GM19238 (cell line): ENCODE results near the gene DHDH.

Experiments
- DNase-seq: peaks from one replicate; pipeline ENCODE4 v3.0.0; 2011; ENCODE audit warnings: low spot score; ENCODE audit not compliant: insufficient read length

Gene DHDH

GRCh38 chr19:48950159-48950558 lies 16.7 kb downstream of the DHDH start:
- DNase-seq: no peak

GRCh38 chr19:48950830-48951519 lies 17.5 kb downstream of the DHDH start:
- no peak for DNase-seq

DNA sequence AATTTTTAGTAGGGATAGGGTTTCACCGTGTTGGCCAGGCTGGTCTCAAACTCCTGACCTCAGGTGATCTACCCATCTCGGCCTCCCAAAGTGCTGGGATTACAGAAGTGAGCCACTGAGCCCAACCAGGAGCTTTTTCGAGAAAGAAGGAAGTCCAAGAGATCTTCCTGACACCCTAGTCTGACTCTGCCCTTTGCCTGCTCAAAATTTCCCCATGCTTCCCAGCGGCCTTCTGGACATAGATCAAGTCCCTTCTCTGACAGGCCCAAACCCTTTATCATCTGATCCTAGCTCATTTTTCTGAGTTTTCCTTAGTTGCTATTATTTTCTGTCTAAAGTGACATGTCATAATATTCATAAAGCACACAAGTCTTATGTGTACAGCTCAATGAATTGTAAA lies 19.6 kb downstream of the DHDH start:
- DNase-seq: no peak

DNA sequence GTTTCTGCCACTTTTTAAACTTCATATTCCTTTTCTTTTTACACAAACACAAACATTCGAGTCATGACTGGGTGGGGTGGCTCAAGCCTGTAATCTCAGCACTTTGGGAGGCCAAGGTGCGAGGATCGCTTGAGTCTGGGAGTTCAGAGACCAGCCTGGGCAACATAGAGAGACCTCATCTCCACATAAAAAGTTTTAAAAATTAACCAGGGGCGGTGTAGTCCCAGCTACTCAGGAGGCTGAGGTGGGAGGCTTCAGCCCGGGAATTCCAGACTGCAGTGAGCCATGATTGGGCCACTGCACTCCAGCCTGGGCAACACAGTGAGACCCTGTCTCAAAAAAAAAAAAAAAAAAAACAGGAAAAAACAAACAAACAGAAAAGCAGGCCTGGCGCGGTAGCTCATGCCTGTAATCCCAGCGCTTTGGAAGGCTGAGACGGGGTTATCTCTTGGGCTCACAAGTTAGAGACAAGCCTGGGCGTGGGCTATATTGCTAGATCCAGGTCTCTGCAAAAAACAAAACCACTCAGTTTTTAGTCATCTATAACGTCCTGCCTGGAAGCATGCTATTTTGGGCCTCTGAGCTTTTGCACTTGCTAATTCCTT lies 20.6 kb downstream of the DHDH start:
- no peak for DNase-seq

GRCh38 chr19:48954595-48955307 lies 21.3 kb downstream of the DHDH start, which contains the start of gene BAX:
BAX (plus strand) TSS chr19:48954875; CDS start chr19:48954929, 54 bp downstream.
- DNase-seq: peak; percentile 97

DNA sequence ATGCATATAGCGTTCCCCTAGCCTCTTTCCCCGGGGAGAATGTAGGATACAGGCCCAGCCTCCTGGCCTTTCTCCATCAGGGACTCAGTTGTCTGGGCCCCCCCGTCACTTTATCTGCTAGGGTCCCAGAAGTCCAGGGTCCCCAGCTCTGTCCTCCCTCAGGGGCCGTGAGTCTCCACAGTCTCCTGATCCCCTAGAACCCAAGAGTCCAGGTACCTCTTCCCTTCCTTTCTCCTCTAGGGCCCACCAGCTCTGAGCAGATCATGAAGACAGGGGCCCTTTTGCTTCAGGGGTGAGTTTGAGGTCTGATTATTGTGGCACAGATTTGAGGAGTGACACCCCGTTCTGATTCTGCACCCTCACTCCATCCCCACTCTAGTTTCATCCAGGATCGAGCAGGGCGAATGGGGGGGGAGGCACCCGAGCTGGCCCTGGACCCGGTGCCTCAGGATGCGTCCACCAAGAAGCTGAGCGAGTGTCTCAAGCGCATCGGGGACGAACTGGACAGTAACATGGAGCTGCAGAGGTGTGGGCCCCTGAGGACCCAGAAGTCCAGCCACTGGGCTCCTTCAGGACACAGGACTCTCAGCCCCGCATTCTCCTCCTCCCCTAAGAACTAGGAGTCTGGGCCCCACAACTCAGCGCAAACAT lies 21.9 kb downstream of the DHDH start:
- DNase-seq: no peak

DNA sequence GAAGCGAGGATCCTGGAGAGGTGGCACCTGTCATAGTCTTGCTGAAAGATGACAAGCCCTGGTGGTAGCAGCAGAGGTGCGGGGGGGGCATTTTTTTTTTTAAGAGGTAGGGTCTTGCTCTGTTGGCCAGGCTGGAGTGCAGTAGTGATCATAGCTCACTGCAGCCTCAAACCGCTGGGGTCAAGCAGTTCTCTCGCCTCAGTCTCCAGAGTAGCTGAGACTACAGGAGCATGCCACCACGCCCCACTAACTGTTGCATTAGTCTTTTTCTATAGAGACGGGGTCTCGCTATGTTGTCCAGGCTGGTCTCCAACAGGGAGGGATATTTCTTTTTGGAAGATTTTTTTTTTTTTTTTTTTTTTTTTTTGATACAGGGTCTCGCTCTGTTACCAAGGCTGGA lies 24.5 kb downstream of the DHDH start:
- DNase-seq: no peak

- DNase-seq: no peak
Observed at GRCh38 chr19:48959341-48960239, 26.1 kb downstream of the DHDH start.

DNA sequence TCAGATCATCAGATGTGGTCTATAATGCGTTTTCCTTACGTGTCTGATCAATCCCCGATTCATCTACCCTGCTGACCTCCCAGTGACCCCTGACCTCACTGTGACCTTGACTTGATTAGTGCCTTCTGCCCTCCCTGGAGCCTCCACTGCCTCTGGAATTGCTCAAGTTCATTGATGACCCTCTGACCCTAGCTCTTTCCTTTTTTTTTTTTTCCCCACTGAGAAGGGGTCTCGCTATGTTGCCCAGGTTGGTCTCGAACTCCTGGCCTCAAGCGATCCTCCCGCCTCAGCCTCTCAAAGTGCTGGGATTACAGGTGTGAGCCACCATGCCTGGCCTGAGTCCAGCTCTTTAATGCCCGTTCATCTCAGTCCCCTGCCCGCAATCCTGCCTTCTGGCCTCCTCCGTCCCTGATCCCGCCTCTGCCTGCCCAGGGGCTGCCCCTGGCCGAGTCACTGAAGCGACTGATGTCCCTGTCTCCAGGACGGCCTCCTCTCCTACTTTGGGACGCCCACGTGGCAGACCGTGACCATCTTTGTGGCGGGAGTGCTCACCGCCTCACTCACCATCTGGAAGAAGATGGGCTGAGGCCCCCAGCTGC lies 27.7 kb downstream of the DHDH start:
- DNase-seq: no peak

GRCh38 chr19:48961673-48962028 lies 28.2 kb downstream of the DHDH start:
- DNase-seq: no peak

- DNase-seq: peak; percentile 77
Observed at GRCh38 chr19:48962029-48962848, 28.7 kb downstream of the DHDH start.

GRCh38 chr19:48962849-48963165 lies 29.3 kb downstream of the DHDH start:
- no peak for DNase-seq

GRCh38 chr19:48963371-48964204 lies 30.1 kb downstream of the DHDH start:
- DNase-seq: peak; percentile 61

DNA sequence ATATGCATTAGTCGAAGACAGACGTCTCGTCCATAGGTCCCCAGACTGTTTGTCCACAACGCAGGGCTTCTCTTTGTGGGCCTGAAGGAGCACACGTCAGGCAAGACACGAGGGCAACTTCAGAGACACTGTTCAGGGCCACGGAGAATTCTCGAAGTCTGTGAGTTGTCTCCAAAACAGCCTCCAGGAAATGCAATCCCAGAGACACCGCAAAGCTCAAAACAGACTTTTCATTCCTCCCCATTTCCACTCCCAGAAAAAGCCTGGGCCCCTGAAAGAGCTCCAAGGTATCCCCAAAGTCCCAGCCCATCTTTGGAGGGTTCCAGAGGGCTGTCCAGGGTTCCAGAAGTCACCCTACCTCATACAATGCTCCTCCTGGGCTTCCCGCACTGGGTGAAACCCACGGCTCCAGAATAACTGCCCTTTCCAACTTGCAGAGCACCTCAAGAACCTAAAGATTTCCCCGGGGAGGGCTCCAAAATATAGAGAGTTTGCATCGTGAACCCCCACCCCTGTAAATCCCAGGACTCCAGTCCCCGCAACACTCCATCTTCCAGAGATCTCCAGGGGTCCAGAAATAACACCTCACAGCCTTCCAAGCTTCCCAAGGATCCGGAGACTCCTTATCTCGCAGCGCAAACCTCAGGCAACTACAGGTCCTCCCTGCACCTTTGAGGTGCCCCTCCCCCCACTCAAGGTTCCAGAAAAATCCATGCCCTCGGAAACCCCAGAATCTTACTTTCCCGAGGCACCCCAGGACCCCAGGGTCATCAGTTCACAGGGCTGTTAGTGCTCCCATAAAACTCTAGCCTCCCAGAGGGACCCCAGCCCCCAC lies 30.9 kb downstream of the DHDH start:
- no peak for DNase-seq

- peak; percentile 94 for DNase-seq
Observed at GRCh38 chr19:48965040-48965805, 31.7 kb downstream of the DHDH start, which contains the start of gene FTL. FTL (plus strand) TSS chr19:48965309; CDS start chr19:48965508, 199 bp downstream.

DNA sequence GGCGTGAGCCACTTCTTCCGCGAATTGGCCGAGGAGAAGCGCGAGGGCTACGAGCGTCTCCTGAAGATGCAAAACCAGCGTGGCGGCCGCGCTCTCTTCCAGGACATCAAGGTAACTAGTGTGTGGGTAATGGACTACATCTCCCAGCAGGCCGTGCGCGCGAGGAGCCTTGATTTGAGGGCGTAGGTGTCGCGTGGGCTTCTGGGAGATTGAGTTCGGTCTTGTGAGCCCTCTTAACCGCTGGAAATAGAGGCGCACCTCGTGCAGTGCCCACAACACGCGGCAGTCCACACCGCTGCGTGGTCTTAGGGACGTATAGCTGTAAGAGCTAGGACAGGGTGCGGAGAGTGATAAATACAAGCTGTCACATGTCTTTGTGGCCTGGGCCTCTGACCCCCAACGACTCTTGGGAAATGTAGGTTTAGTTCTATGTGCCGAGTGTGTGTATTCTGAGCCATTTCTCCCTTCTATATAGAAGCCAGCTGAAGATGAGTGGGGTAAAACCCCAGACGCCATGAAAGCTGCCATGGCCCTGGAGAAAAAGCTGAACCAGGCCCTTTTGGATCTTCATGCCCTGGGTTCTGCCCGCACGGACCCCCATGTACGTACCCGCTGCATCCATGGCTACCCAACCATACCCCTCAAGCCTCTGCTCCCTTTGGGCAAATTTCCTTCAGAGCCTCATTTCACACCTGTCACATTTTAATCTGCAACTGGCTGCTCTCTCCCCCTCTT lies 32.5 kb downstream of the DHDH start:
- peak; percentile 68 for DNase-seq
